Choroid plexus epithelial cell (primary cell): ENCODE measurements around the gene FLT1.

Source experiments
- DNase-seq: peaks from one replicate; pipeline ENCODE4 v3.0.0-alpha.2; 2010; ENCODE audit warnings: low read depth
- H3K4me3 ChIP-seq: 2 replicates; pipeline ENCODE4 v1.5.1; 2011; ENCODE audit warnings: low read depth, mild to moderate bottlenecking, control low read depth, low read length, moderate library complexity
- CTCF ChIP-seq: conservative IDR thresholded peaks from 2 replicates; pipeline ENCODE4 v1.5.1; 2011; ENCODE audit warnings: low read depth, mild to moderate bottlenecking, control low read depth, inconsistent platforms, low read length, moderate library complexity

The FLT1 gene

DNA sequence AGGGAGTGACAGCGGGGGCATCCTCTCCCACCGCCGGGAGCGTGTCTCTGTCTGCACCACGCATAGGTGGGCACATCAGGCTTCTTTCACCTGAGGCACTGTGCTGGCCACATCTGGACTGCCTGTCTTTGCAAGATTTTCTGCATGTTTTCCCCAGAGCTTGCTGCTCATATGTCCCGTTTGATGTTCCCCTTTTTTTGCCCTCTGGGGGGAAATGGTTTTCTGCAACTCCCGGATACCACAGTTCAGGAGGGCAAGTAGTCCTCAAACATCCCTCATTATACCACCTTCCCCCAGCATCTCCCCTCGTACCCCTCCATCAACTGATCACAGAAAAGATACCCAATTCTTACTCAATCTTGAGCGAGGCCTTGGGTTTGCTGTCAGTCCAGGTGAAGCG, 188.6 kb downstream of the FLT1 start:
- no peak for TF ChIP-seq CTCF
- no peak overlapping the region for H3K4me3 ChIP-seq
- no peak for DNase-seq

DNA sequence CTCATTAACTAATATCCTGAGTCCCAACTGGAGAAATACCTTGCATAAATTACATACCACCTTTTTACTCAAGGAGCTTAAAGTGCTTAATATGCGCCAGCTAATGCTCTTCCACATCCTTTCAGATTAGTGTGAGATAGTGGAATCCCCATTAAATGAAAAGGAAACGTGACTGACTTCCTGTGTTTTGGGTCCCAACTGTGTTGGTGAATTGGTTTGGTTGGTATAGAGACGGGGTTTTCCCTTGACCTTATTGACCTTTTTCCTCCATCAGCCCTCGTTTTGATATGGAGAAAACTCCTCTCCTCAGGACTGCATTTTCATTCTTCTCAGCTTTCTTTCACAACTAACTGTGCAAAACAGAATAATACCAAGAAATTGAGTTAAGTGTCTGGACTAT, 193.1 kb downstream of the FLT1 start:
- TF ChIP-seq CTCF = no peak
- no peak for DNase-seq
- no peak overlapping the region for H3K4me3 ChIP-seq

DNA sequence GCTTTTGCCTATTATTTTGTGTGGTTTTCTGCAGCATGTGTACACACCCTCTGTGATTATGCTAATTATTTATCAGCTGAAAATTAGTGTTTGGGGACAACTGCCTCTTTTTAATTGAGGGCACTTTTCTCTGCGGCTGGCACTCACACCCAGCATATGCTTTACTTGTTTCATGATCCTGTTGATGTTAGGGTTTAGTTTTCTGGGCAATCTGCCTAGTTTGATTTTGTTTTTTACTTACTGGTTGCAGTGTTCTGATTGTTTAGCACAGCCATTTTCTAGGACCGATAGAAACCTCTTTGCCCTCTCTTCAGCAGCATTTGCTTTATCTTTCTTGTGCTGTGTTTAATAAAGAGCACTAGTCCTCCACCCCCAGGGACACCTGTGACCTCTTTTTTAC, 195.0 kb downstream of the FLT1 start:
- TF ChIP-seq CTCF = no peak
- DNase-seq = no peak
- no peak overlapping the region for H3K4me3 ChIP-seq

DNA sequence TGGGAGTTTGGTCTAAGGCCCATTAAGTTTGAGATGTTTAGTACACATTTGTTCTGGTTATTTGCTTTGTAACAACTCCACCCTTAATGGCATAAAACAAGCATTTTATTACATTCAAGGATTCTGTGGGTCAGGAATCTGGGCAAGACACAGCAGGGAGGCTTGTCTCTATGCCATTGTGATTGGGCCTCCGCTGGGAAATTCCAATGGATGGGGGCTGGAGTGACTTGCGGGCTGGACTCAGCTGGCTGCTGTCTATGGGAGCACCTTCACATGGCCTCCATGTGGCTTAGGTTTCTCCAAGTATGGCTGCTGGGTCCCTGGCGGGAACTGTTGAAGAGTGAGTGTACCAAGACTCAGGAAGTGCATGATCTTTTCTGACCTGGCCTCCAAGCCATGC, 197.6 kb downstream of the FLT1 start:
- peak; percentile 75 for DNase-seq
- no peak overlapping the region for H3K4me3 ChIP-seq
- no peak for TF ChIP-seq CTCF

GRCh38 chr13:28286263-28286662, 208.7 kb downstream of the FLT1 start:
- no peak for TF ChIP-seq CTCF
- no peak overlapping the region for H3K4me3 ChIP-seq
- DNase-seq = no peak

DNA sequence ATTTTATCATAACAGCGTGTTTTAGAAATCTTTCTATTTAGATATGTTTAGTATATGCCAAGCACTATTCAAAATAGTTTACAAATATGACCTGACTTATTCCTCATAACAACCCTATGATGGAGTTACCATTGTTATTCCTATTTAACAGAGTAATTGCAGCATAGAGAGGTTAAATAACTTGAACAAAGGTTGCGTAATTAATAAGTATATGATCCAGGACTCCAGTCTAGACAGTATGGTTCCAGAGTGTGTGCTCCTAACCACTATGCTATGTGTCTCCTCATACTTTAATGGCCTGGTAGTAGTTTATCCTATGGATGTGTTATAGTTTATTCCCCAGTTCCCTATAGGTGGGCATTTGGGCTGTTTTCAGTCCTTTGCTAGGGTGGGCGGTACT, 211.3 kb downstream of the FLT1 start:
- no peak for DNase-seq
- H3K4me3 ChIP-seq = no peak overlapping the region
- TF ChIP-seq CTCF = no peak

- H3K4me3 ChIP-seq = no peak overlapping the region
- DNase-seq = no peak
- no peak for TF ChIP-seq CTCF
These were observed 212.5 kb downstream of the FLT1 start for GRCh38 chr13:28282451-28282850.
